Measurements from ENCODE around the gene DAD1. TPM values are rescaled to one million over a fixed set of nuclear protein-coding genes. Genes with fewer than 3 reads are reported as not detected.

DAD1 gene
- total RNA-seq, 2 experiments from 2014 or later: 124 to 148 TPM

DNA sequence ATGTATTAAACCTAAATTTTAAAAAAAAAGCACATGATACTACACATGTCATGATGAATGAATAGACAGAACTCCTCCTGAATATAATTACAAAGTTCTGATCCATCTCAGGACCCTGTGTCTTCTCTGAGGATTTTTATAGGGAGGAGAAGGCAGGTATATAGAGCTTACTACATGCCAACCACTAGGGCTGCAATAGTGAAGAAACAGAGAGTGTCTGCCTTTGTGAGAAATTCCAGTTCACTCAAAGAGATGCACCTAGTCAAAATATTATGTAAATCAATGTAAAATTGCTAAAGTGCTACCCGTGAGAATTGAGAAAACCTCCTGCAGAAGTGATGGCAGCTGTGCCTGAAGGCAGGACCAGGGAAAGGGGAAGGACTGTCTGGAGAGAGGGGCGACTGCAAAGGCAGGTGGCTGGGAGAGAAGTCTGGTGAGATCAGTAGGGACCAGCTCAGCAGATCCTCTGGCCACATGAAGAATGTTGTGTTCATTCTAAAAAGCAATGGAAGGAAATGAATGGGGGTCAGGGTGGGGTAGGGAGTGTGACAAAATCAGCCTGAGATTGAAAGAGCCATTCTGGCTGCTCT lies 24.2 kb upstream of the DAD1 start:
- DNase-seq (no peak), ATAC-seq (ENCODE audit: low read depth) (no peak)
- POLR2A ChIA-PET: no interaction called here
- H3K4me3 Mint-ChIP-seq: no peak overlapping the region
- H3K9me3 Mint-ChIP-seq: no peaks in the 10 kb centered on the region
- peak overlapping the region; percentile 3 for H3K27ac Mint-ChIP-seq
- no peaks in the 10 kb centered on the region for H3K4me1 Mint-ChIP-seq
- peaks cover 12% of the 10 kb centered on the region for H3K36me3 Mint-ChIP-seq
- H3K27me3 Mint-ChIP-seq: peaks cover under 1% of the 10 kb centered on the region

DNA sequence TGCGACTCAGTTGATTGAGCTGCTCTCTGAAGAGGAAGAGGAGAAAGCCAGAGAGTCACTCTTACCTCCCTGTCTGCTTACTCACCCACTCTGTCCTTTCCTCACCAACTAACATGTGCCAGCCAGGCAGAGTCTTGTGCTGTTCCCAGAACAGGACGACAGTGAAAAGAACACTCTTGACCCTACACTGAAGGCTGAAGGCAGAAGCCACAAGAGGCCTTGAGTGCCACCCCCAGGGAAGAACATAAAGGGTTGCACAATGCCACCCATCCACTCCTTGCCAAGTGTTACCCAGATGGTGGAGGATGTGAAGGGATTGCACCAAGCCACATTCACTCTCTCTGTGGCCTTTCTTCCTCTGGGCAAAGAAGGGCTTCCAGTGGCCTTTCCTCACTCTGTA lies 21.9 kb upstream of the DAD1 start:
- no peak for ATAC-seq (ENCODE audit: low read depth)
- POLR2A ChIA-PET: no interaction called here
- peaks cover 11% of the 10 kb centered on the region for H3K36me3 Mint-ChIP-seq

DNA sequence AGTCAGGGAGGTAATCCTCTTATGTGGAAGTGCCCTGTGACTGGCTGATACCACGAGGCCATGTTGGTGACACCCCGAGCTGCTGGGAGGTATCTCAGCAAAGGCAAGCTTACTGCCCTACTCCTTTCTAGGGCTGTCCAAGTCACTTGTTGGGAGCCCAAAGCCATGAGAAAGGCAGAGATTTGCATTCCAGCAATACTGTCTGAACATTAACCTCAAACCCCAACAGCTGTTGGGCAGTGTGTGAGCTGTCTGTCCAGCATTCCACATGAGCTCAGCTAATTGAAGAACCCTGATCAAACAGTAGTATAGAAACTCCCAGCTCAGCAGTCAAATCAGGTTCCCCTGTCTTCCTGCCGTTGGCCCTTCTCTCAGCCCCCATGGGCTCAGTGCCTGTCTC lies 18.3 kb upstream of the DAD1 start:
- H3K27ac Mint-ChIP-seq: no peak overlapping the region
- H3K9me3 Mint-ChIP-seq: no peaks in the 10 kb centered on the region
- H3K4me1 Mint-ChIP-seq: peaks cover 1% of the 10 kb centered on the region
- no peak overlapping the region for H3K4me3 Mint-ChIP-seq
- DNase-seq (no peak), ATAC-seq (ENCODE audit: low read depth) (no peak)
- no peaks in the 10 kb centered on the region for H3K27me3 Mint-ChIP-seq
- H3K36me3 Mint-ChIP-seq: peaks cover 24% of the 10 kb centered on the region
- POLR2A ChIA-PET: no interaction called here

More for the DNA sequence above, 21.9 kb upstream of the DAD1 start:
- H3K27me3 Mint-ChIP-seq: no peaks in the 10 kb centered on the region
- H3K27ac Mint-ChIP-seq: peak overlapping the region; percentile 53
- H3K4me1 Mint-ChIP-seq: no peaks in the 10 kb centered on the region
- H3K4me3 Mint-ChIP-seq: no peak overlapping the region
- no peak for DNase-seq
- H3K9me3 Mint-ChIP-seq: no peaks in the 10 kb centered on the region

DNA sequence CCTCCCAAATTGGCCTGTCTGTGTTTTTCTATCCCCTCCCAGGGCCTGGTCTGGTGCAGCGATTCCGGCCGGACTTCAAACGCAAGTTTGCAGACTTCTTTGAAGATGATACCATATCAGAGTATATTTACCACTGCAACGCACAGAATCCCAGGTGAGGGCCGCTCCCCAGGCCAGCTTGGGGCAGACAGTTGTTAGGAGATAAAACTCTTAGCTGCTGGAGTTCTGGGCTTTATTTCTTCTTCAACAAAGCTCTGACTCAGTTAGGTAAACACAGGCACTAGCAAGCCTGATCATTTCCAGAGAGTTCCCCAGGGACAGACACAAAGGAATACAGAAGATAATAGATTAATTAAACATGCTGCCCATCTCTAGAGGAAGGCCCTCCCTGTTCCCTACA lies 17.4 kb upstream of the DAD1 start:
- Mint-ChIP-seq H3K36me3 (peaks cover 29% of the 10 kb centered on the region), H3K4me1 (peaks cover 10% of the 10 kb centered on the region), H3K9me3 (no peaks in the 10 kb centered on the region), H3K4me3 (no peak overlapping the region), H3K27me3 (no peaks in the 10 kb centered on the region), H3K27ac (no peak overlapping the region)
- DNase-seq (no peak), ATAC-seq (ENCODE audit: low read depth) (no peak)
- POLR2A ChIA-PET: no interaction called here

DNA sequence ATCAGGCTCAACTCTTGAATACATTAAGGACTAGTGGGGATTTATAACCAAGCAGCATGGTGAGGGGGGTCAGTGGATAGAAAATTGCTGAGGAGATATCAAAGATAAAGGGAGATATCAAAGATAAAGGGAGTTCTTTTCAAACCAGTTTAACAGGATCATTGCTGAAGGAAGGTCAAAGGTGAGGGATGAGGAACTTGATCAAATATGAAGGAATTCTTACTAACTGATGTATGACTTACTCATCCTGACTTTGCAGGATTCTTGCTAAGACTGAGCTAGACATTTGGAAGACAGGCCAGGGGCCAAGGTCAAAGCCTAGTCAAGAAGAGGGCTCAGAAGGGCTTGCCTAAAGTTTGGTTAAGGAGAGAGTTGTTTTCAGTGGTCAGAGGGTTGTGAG lies 13.8 kb upstream of the DAD1 start:
- POLR2A ChIA-PET: no interaction called here
- Mint-ChIP-seq H3K27ac (no peak overlapping the region), H3K36me3 (peaks cover 20% of the 10 kb centered on the region), H3K9me3 (no peaks in the 10 kb centered on the region), H3K27me3 (no peaks in the 10 kb centered on the region), H3K4me1 (peaks cover 28% of the 10 kb centered on the region), H3K4me3 (no peak overlapping the region)
- DNase-seq (no peak), ATAC-seq (ENCODE audit: low read depth) (no peak)

DNA sequence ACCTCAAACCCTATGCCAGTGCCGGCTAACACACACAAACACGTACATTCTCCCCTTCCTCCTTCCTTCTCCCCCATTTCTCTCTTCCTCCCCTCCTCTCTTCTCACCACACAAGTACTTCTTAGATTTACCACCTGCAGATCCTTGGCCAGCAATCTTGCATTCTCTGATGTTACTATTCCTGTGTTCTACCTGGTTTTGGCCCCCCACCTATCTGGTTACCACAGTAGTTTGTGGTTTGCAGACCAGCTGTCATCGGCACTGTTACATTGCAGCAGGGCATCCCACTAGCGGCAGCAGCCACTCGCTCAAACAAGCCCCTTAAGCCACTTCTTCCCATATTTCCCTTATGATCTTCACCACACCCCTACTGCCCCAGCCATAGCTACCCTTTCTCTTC lies 13.0 kb upstream of the DAD1 start:
- Mint-ChIP-seq H3K4me3 (no peak overlapping the region), H3K36me3 (peaks cover 20% of the 10 kb centered on the region), H3K4me1 (peaks cover 30% of the 10 kb centered on the region), H3K9me3 (no peaks in the 10 kb centered on the region), H3K27me3 (no peaks in the 10 kb centered on the region), H3K27ac (peak overlapping the region; percentile 53)
- DNase-seq (no peak), ATAC-seq (ENCODE audit: low read depth) (no peak)
- POLR2A ChIA-PET: no interaction called here

DNA sequence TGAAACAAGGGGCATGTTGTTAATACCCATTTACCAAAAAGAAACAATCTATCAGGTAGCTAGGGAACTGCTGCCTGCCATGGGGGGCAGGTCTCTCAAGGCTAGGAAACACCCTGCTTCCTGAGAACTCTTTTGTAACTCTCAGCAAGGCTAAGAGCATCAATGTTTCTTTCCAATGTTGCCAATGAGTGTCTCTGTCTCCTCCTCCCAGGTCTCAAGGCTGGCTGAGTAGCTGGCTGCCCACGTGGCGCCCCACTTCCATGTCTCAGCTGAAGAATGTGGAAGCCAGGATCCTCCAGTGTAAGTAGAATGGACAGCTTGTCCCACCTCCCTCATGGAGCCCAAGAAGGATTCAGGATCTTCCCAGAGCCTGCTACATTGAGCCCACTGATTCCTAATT lies 12.4 kb upstream of the DAD1 start:
- no peak overlapping the region for H3K27ac Mint-ChIP-seq
- H3K27me3 Mint-ChIP-seq: no peaks in the 10 kb centered on the region
- no peak overlapping the region for H3K4me3 Mint-ChIP-seq
- DNase-seq: no peak
- H3K4me1 Mint-ChIP-seq: peaks cover 30% of the 10 kb centered on the region
- POLR2A ChIA-PET: interaction anchor here (4.4 kb wide), 1 partner anchor 12 kb away, joined by 83 read pairs; the partner anchor contains the start of gene DAD1
- ATAC-seq (ENCODE audit: low read depth): no peak
- H3K9me3 Mint-ChIP-seq: no peaks in the 10 kb centered on the region
- peaks cover 20% of the 10 kb centered on the region for H3K36me3 Mint-ChIP-seq

DNA sequence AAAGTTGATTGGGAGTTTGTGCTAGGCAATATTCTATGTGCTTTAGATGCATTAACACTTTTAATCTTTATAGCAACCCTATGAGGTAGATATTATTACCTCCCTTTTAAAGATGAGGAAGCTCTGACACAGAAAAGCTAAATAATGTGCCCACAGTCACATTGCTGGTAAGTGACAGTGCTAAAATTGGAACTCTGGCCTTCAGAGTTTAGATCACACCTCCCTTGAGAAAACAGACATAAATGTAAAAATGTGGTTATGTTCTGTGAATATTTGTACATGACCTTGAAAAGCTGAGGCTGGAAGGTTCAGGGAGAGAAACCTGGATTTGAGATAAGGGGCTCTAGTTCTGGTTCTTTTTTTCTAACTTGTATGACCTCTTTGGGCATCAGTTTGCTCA lies 11.0 kb upstream of the DAD1 start:
- POLR2A ChIA-PET: interaction anchor here (4.4 kb wide), 1 partner anchor 11 kb away, joined by 83 read pairs; the partner anchor contains the start of gene DAD1
- H3K4me3 Mint-ChIP-seq: no peak overlapping the region
- H3K27ac Mint-ChIP-seq: no peak overlapping the region
- no peaks in the 10 kb centered on the region for H3K9me3 Mint-ChIP-seq
- peaks cover 18% of the 10 kb centered on the region for H3K36me3 Mint-ChIP-seq
- peaks cover 30% of the 10 kb centered on the region for H3K4me1 Mint-ChIP-seq
- ATAC-seq (ENCODE audit: low read depth) (no peak), DNase-seq (no peak)
- H3K27me3 Mint-ChIP-seq: no peaks in the 10 kb centered on the region

DNA sequence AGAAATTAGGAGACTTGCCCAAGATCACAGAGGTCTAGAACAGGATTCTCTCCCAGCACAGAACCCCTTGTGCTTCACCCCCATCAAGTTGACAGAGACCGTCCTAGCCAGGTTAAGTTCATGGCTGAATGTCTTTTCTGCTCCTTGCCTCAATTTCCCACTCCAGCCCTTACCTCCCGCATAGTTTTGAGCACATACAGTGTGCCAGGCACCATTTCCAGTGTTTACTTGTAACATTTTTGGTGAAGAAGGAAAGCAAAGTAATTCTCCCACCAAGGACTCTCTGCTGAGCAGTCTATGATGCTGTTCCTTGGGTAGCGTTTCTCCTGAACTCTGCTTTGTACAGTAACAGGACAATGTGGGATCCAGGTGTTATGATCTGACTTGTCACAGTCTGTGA lies 10.3 kb upstream of the DAD1 start:
- POLR2A ChIA-PET: interaction anchor here (0.7 to 4.4 kb wide), 4 partner anchors 10 to 167 kb away, joined by 4 to 83 read pairs (median 6); partner anchors contain the start of genes DAD1 and OXA1L
- peak overlapping the region; percentile 39 for H3K27ac Mint-ChIP-seq
- peak overlapping the region; percentile 91 for H3K4me3 Mint-ChIP-seq
- DNase-seq: no peak
- peaks cover 18% of the 10 kb centered on the region for H3K36me3 Mint-ChIP-seq
- H3K27me3 Mint-ChIP-seq: no peaks in the 10 kb centered on the region
- no peaks in the 10 kb centered on the region for H3K9me3 Mint-ChIP-seq
- no peak for ATAC-seq (ENCODE audit: low read depth)
- peaks cover 30% of the 10 kb centered on the region for H3K4me1 Mint-ChIP-seq

DNA sequence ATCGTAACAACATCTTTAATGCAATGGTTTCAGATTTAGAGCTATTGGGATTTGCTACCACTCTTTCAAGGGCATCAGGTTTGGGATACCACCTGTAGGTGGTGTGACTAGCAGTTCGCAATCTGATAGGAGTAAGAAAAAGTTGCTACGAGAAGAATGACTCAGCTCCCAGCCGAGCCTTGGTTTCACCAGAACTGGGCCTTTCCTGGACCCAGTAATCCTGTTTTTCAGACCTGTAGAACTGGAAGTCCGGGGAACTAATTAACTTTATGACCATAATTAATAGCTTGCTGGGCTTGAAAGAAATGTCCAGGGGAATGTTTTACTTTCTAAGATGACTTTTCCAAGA lies 9.8 kb upstream of the DAD1 start:
- no peaks in the 10 kb centered on the region for H3K9me3 Mint-ChIP-seq
- peaks cover 18% of the 10 kb centered on the region for H3K36me3 Mint-ChIP-seq
- H3K4me1 Mint-ChIP-seq: peaks cover 30% of the 10 kb centered on the region
- no peak for DNase-seq
- H3K27ac Mint-ChIP-seq: peak overlapping the region; percentile 81
- POLR2A ChIA-PET: interaction anchor here (0.7 to 4.4 kb wide), 5 partner anchors 10 to 167 kb away, joined by 4 to 83 read pairs (median 9); partner anchors contain the start of genes DAD1 and OXA1L
- no peaks in the 10 kb centered on the region for H3K27me3 Mint-ChIP-seq
- H3K4me3 Mint-ChIP-seq: peak overlapping the region; percentile 91
- ATAC-seq (ENCODE audit: low read depth): peak; percentile 51

DNA sequence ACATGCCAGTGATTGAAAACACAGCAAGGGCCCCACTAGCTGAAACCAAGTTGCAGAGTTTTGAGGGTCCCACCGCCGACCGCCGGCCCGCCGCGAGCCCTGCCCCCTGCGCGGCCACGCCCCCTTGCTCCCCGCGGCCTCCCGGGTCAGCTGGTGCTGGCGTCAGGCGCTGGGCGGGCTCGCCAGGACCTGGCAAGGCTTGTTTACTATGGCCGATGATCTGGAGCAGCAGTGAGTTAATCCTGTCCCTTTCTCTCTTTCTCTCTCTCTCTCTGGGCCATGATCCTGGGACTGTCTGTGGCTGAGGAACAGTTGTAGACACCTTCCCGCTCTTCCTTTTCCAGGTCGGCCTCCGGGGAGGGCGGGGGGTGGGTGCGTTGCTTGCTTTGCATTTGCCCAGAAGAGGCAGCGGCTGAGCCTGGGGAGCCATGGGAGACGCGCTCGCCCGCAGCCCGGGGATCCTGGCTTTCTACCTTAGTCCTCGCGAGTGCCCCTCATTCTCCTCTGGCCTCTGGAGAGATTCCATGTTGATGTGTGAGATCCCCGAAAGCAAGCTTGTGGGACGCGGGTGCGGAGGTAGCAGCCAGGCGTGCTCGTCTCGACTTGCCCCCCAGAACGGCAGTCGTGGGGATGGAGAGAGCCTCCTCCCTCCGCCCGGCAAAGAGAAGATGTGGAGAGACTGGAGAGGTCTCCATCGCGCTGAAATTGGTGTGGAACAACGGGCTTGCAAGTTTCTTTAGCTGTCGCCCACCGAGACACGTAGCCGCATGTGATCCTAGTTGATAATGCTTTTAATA lies 9.3 kb upstream of the DAD1 start, which contains the start of gene ABHD4:
TSS of gene ABHD4 (plus strand) at position 202 of the 797 bp plus-strand sequence. CDS start at position 209, 7 bp downstream.
- Mint-ChIP-seq H3K27me3 (no peaks in the 10 kb centered on the region), H3K36me3 (peaks cover 14% of the 10 kb centered on the region), H3K9me3 (no peaks in the 10 kb centered on the region), H3K4me3 (peak within 1 kb of the TSS; percentile 91), H3K4me1 (peaks cover 30% of the 10 kb centered on the region), H3K27ac (peak within 1 kb of the TSS; percentile 81)
- ATAC-seq (ENCODE audit: low read depth) (peak; percentile 89), DNase-seq (peak; percentile 87)
- POLR2A ChIA-PET: interaction anchor here (0.7 to 4.4 kb wide), 9 partner anchors 9 to 231 kb away, joined by 3 to 83 read pairs (median 4); partner anchors contain the start of genes DAD1 and OXA1L

DNA sequence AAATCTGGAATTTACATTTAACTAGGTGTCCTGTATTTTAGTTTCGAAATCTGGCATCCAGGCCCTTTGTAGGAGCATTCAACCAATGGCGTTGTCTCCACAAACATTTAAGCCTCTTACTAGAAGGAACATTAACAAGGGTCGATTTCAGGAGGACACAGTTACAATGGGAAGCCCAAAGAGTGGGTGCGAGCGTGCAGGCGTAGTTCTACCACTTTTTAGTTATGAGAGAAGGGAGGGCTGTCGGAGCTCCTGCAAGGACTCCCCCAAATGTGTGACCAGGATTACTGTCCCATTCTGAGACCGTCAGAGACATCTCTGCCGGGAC lies 8.7 kb upstream of the DAD1 start:
- H3K9me3 Mint-ChIP-seq: no peaks in the 10 kb centered on the region
- ATAC-seq (ENCODE audit: low read depth): peak; percentile 19
- no peak for DNase-seq
- H3K4me1 Mint-ChIP-seq: peaks cover 30% of the 10 kb centered on the region
- POLR2A ChIA-PET: interaction anchor here (0.8 to 4.4 kb wide), 6 partner anchors 9 to 231 kb away, joined by 3 to 83 read pairs (median 6); partner anchors contain the start of gene DAD1
- peak overlapping the region; percentile 81 for H3K27ac Mint-ChIP-seq
- H3K36me3 Mint-ChIP-seq: peaks cover 11% of the 10 kb centered on the region
- H3K27me3 Mint-ChIP-seq: no peaks in the 10 kb centered on the region
- H3K4me3 Mint-ChIP-seq: peak overlapping the region; percentile 91

DNA sequence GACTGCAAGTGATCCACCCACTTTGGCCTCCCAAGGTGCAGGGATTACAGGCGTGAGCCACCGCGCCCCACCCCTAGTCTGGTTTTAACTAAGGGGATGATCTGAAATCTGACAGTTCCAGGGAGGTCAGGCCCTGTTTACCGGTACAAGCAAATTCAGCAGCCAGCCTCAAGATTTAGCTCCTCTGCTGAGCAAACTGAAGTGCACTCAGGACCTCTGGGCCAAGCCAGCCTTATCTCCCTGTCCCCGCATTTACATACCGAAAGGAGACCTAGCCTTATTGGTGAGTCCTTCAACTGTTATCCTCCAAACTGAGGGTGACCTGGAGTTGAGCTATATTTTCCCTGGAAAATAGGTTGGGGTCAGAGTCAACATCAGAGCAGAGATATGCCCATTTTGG lies 8.2 kb upstream of the DAD1 start:
- peaks cover 29% of the 10 kb centered on the region for H3K4me1 Mint-ChIP-seq
- peak overlapping the region; percentile 91 for H3K4me3 Mint-ChIP-seq
- peaks cover 7% of the 10 kb centered on the region for H3K36me3 Mint-ChIP-seq
- DNase-seq: no peak
- H3K9me3 Mint-ChIP-seq: no peaks in the 10 kb centered on the region
- POLR2A ChIA-PET: interaction anchor here (0.9 to 4.4 kb wide), 4 partner anchors 8 to 41 kb away, joined by 4 to 83 read pairs (median 8); partner anchors contain the start of gene DAD1
- ATAC-seq (ENCODE audit: low read depth): no peak
- H3K27me3 Mint-ChIP-seq: no peaks in the 10 kb centered on the region
- H3K27ac Mint-ChIP-seq: no peak overlapping the region
